ENCODE results near the gene UNC93B1.

GRCh38 chr11:68027667-68028066 is 23.8 kb upstream of the UNC93B1 start:
- TF ChIP-seq POLR2AphosphoS5 (IDR thresholded peaks at IDR 0.05) (no peak), CTCF (IDR thresholded peaks at IDR 0.05) (no peak), POLR2A (IDR thresholded peaks at IDR 0.05) (no peak), EP300 (IDR thresholded peaks at IDR 0.05) (no peak)

Data from upper lobe of left lung (tissue), 4 donors.